Right renal pelvis (tissue), 4 donors: ENCODE data around the gene OR11H6. TPM values are rescaled to one million over a fixed set of nuclear protein-coding genes. Genes with fewer than 3 reads are reported as not detected.
"Not testable (repeated sequence)": the region's sequence is repeated elsewhere in the genome, so short reads cannot be mapped to it uniquely, and the experiment has no call there.

Experiments used
- DNase-seq, 4 donors: peaks; one replicate each; pipeline ENCODE4 v3.0.0-alpha.2; 2013; ENCODE audit warnings: low read depth in 4 of 4, low spot score in 3 of 4, missing footprints in 1 of 4
- polyA plus RNA-seq, 4 donors: library from polyadenylated mRNA; unstranded; fragments of 120-200 nt; gene quantifications; one replicate each; pipeline ENCODE4 v1.2.1, GENCODE V29; 2013; ENCODE audit not compliant: insufficient read length in 4 of 4

OR11H6 gene
- polyA plus RNA-seq, 4 donors, result not detected

GRCh38 chr14:20247646-20248246 lies 24.2 kb downstream of the OR11H6 start:
- no peak for DNase-seq

GRCh38 chr14:20262642-20263128 lies 39.2 kb downstream of the OR11H6 start:
- DNase-seq, result no peak

GRCh38 chr14:20264361-20264760 lies 40.9 kb downstream of the OR11H6 start:
- DNase-seq, result not testable (repeated sequence)

GRCh38 chr14:20274062-20274461 lies 50.6 kb downstream of the OR11H6 start:
- DNase-seq, result no peak

Other genes starting within 250 kb of the OR11H6 start
- not detected for gene OR4K15, start 248.1 kb upstream of the OR11H6 start, polyA plus RNA-seq
- not detected for gene OR4Q2, start 221.5 kb upstream of the OR11H6 start, polyA plus RNA-seq
- not detected for gene OR4K14, start 204.4 kb upstream of the OR11H6 start, polyA plus RNA-seq
- under 1 TPM in 1 of 4 donors, not detected in 3; 0.01 TPM for gene OR4K13, start 187.7 kb upstream of the OR11H6 start, polyA plus RNA-seq
- not detected for gene OR4L1, start 163.7 kb upstream of the OR11H6 start, polyA plus RNA-seq
- under 1 TPM in 3 of 4 donors, not detected in 1; 0.03 to 0.04 (median 0.04) TPM for gene OR4K17, start 113.0 kb upstream of the OR11H6 start, polyA plus RNA-seq
- gene OR4N5, start 84.9 kb upstream of the OR11H6 start, polyA plus RNA-seq, result not detected
- gene OR11G2, start 32.8 kb upstream of the OR11H6 start, polyA plus RNA-seq, result under 1 TPM in 1 of 4 donors, not detected in 3; 0.03 TPM
- gene OR11H7, start 5.3 kb downstream of the OR11H6 start, polyA plus RNA-seq, result under 1 TPM; 0.23 to 0.39 (median 0.30) TPM
- not detected for gene OR11H4, start 15.6 kb downstream of the OR11H6 start, polyA plus RNA-seq
- 10 to 100 TPM; 25.4 to 27.5 (median 26.9) TPM for gene TTC5, start 82.2 kb downstream of the OR11H6 start, polyA plus RNA-seq
- gene CCNB1IP1, start 109.6 kb downstream of the OR11H6 start, polyA plus RNA-seq, result 100 to 1,000 TPM; 115 to 132 (median 117) TPM
- gene PARP2, start 119.9 kb downstream of the OR11H6 start, polyA plus RNA-seq, result 10 to 100 TPM; 45.2 to 63.2 (median 55.0) TPM
- gene TEP1, start 189.8 kb downstream of the OR11H6 start, polyA plus RNA-seq, result 10 to 100 TPM; 14.4 to 22.5 (median 17.6) TPM
- gene KLHL33, start 212.5 kb downstream of the OR11H6 start, polyA plus RNA-seq, result under 1 TPM; 0.30 to 0.54 (median 0.49) TPM
- 10 to 100 TPM; 42.0 to 59.7 (median 48.8) TPM for gene OSGEP, start 231.1 kb downstream of the OR11H6 start, polyA plus RNA-seq
- gene APEX1, start 231.5 kb downstream of the OR11H6 start, polyA plus RNA-seq, result 100 to 1,000 TPM; 318 to 344 (median 328) TPM
- gene PIP4P1, start 237.7 kb downstream of the OR11H6 start, polyA plus RNA-seq, result 10 to 100 TPM; 34.1 to 38.0 (median 36.4) TPM
- 10 to 100 TPM; 58.0 to 95.0 (median 65.5) TPM for gene PNP, start 245.7 kb downstream of the OR11H6 start, polyA plus RNA-seq